Coronary artery (tissue), 2 donors: ENCODE measurements around the gene ZNF213.

Experiments
- DNase-seq: peaks from one replicate; pipeline ENCODE4 v3.0.0-alpha.2; 2017; ENCODE audit warnings: low spot score
- H3K27ac ChIP-seq, 2 donors: fragments of 200-600 bp; sonication (generic); one replicate each; pipeline ENCODE4 v1.5.1; 2016 to 2019
- H3K4me3 ChIP-seq: fragments of 200-600 bp; sonication (generic); 2 replicates; pipeline ENCODE4 v1.5.1; 2016; ENCODE audit warnings: mild to moderate bottlenecking, moderate library complexity
- TF ChIP-seq, protein P1 (sequence below): fragments of 200-600 bp; sonication (generic); IDR thresholded peaks from one replicate; pipeline ENCODE4 v1.5.1; 2019; ENCODE audit warnings: antibody characterized with exemption

ZNF213 gene

DNA sequence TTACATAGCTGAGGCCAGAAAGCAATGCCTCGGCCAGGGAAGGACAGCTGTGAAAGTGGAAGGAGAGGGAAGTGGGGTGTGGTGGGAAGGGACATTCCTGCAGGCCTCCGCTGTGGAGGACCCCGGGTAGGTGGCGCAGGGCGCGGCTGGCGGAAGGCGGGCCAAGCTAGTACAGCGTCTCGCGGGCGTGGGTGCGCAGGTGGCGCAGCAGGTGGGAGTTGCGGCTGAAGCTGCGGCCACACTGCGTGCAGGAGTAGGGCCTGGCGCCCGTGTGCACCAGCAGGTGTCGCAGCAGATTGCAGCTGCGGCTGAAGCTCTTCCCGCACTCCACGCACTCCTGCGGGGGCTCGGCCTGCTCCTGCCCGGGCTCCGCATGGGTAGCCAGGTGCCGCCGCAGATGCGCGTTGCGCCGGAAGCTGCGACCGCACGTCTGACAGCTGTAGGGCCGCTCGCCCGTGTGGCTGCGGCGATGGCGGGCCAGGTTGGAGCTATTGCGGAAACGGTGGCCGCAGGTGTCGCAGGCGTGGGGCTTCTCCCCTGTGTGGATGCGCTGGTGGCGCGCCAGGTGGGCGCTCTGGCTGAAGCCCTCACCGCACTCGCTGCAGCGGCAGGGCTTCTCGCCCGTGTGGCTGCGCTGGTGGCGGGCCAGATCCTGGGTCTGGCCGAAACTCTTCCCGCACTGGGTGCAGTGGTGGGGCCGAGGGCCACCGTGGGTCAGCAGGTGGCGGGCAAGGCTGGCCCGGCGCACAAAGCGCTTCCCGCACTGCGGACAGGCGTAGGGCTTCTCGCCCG is 45.7 kb upstream of the ZNF213 start:
- no peak for DNase-seq
- no peak overlapping the region for H3K4me3 ChIP-seq
- no peak overlapping the region for H3K27ac ChIP-seq
- TF ChIP-seq, protein P1, sequence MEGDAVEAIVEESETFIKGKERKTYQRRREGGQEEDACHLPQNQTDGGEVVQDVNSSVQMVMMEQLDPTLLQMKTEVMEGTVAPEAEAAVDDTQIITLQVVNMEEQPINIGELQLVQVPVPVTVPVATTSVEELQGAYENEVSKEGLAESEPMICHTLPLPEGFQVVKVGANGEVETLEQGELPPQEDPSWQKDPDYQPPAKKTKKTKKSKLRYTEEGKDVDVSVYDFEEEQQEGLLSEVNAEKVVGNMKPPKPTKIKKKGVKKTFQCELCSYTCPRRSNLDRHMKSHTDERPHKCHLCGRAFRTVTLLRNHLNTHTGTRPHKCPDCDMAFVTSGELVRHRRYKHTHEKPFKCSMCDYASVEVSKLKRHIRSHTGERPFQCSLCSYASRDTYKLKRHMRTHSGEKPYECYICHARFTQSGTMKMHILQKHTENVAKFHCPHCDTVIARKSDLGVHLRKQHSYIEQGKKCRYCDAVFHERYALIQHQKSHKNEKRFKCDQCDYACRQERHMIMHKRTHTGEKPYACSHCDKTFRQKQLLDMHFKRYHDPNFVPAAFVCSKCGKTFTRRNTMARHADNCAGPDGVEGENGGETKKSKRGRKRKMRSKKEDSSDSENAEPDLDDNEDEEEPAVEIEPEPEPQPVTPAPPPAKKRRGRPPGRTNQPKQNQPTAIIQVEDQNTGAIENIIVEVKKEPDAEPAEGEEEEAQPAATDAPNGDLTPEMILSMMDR, result no peak

DNA sequence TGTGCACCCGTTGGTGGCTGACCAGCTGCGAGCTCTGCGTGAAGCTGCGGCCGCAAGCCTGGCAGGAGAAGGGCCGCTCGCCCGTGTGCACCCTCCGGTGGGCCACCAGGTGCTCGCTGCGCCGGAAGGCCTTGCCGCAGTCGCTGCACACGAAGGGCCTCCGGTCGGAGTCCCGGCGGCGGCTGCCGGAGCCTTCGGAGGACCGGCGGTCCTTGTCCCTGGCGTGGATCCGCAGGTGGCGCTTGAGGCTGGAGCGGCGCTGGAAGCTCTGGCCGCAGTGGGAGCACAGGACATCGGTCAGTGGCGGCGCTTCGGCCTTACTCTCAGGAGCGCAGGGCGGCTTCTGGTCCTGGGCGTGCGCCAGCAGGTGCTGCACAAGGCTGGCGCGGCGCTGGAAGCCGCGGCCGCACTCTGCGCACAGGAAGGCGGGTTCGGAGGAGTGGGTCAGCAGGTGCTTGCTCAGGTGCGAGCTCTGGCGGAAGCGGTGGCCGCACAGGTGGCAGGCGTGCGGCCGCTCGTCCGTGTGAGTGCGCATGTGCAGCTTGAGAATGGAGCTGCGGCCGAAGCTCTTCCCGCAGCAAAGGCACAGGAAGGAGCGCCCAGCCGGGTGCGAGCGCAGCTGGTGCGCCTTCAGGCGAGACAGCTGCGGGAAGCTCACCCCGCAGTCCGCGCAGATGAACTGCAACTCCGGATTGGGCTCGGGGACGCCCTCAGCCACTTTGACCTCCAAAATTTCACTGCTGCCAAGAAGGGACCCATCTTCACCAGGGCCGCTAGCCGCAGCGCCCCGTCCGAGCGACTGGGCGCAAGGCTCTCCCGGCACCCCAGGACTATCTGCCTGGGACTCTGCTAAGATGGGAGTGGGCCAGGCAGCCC is 44.9 kb upstream of the ZNF213 start:
- TF ChIP-seq, protein P1, result no peak
- Histone ChIP-seq H3K4me3 (no peak overlapping the region), H3K27ac (no peak overlapping the region)
- DNase-seq, result no peak

DNA sequence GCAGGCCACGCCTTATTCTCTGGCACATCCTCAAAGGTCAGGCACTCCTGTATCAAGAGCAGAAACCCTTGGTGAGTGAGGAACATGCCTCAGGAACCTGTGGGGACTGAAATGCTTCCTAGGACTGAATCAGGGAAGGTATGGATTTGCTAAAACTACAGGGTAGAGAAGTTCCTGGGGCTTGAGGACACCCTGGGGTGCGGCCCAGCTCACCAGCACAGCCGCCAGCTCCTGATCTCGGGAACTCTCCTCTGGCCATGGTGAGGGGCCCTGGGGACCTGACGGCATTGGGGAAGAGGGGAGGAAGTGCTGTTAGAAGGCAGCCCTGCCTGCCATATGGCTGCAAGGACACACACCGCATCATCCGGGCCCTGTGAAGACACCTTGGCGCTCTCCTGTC is 43.3 kb upstream of the ZNF213 start:
- no peak for DNase-seq
- H3K27ac ChIP-seq, result no peak overlapping the region
- no peak overlapping the region for H3K4me3 ChIP-seq
- TF ChIP-seq, protein P1, result no peak

DNA sequence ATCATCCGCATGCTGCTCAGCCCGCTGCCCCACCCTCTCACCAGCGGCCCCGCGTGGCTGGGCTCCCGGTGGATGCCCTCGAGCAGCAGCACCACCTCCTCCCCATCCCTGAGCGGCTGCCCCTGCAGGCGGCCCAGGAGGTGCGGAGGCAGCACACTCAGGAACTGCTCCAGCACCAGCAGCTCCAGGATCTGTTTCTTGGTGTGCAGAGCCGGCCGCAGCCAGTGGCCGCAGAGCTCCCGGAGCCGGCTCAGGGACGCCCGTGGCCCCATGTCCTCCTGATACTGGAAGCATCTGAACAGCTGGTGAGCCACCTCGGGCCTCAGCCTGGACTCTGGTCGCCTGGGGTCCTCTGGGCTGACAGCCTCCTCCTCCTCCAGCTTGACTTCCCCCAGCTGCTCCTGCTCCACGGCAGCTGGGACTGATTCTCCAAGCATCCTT is 42.3 kb upstream of the ZNF213 start:
- no peak overlapping the region for H3K4me3 ChIP-seq
- no peak for DNase-seq
- H3K27ac ChIP-seq, result no peak overlapping the region
- TF ChIP-seq, protein P1, result no peak

DNA sequence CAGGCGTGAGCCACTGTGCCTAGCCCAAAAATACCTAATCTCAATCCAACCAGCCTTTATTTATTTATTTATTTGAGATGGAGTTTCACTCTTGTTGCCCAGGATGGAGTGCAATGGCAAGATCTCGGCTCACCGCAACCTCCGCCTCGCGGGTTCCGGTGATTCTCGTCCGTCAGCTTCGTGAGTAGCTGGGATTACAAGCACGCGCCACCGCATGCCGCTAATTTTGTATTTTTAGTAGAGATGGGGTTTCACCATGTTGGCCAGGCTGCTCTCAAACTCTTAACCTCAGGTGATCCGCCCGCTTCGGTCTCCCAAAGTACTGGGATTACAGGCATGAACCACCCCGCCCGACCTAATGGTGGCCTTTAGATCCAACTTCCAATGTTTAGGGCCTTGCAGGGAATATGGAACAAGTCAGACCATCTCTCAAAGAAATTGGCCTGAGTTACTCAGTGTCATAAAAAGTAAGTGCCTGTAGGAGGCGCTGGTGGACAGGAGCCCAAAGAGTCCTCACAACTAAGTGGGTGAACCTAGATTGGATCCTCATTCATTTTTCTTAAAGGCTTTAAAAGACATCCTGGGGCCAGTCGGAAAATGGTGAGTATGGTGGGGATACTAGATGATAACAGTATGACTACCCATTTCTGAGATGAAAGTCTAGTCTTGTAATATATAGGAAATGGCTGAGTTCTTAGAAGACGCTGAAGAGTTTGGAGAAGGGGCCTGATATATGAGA is 40.4 kb upstream of the ZNF213 start:
- TF ChIP-seq, protein P1, result no peak
- DNase-seq, result no peak

DNA sequence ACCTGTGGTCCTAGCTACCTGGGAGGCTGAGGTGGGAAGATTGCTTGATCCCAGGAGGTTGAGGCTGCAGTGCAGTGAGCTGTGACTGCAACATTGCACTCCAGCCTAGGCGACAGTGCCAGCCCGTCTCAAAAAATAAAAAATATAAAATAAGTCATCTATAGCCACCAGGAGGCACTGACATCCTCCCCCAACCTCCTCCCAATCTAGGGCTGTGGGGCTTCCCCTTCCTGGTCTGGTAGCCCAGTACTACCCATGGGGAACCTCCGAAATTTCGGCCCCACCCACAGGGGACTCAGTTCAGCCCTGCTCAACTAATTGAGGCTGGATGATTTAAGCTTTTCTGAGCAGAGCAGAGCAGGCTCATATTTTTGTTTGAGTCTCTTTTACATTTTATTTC is 39.0 kb upstream of the ZNF213 start:
- TF ChIP-seq, protein P1, result no peak
- H3K27ac ChIP-seq, result no peak overlapping the region
- no peak for DNase-seq
- H3K4me3 ChIP-seq, result no peak overlapping the region

More for the DNA sequence above, 40.4 kb upstream of the ZNF213 start:
- no peak overlapping the region for H3K4me3 ChIP-seq
- no peak overlapping the region for H3K27ac ChIP-seq
